ENCODE measurements around the gene ZFYVE28.

The ZFYVE28 gene

DNA sequence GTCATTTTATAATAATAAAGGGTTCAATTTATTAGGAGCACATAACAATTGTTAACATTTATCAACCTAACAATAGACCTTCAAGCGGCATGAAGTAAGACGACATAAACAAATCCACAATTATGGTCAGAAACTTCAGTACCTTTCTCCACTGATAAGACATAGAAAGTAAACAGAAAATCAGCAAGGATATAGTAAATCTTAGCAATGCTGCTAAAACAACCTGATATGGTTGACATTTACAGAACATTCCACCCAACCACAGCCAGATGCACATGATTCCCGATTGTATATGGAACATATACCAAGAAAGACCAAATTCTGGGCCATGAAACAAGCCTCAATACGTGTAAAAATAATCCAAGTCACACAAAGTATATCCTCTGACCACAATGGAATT lies 71.3 kb downstream of the ZFYVE28 start:
- no peak for DNase-seq

DNA sequence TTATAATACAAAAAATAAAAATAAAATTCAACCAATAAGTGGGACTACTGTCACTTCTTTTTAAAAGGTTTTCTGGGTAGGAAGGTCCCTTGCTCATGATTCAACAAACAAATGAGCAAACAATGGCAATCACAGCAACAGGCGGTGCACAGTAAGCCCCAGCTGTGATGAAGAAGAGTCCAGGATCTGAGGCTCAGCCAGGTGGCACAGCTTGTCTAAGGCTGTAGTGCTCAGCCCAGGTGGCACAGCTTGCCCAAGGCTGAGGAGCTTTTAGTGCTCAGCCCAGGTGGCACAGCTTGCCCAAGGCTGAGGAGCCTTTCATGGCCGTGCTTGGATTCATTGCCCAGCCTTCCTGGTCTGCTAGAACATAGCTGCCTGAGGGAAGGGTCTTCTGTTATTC lies 75.0 kb downstream of the ZFYVE28 start:
- no peak for DNase-seq

DNA sequence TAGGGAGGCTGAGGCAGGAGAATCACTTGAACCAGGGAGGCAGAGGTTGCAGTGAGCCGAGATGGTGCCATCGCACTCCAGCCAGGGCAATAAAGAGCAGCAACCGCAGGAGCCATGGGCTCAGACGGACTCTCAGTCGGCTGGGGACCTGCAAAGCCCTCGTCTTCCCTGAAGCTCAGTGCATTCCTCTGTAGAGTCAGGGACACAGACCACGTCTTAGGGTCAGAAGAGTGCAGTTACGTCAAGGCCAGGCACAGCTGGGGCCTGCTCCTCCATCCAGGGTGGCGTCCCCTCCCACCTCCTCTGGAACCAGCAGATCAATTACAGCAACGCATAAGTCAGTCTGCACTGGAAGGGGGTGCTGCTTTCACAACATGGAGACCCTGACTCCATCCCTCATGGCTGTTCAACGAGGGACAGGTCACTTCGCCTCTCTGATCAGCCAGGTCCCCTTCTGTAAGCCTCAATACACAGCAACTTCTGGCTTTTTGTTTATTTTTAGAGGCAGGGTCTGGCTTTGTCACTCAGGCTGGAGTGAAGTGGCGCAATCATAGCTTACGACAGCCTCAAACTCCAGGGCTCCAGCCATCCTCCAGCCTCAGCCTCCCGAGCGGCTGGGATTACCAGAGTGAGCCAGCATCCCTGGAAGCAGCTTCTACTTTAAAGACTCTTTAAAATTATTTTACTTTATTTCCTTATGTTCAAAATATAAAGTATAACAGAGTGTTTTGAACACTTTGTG lies 76.4 kb downstream of the ZFYVE28 start:
- no peak for DNase-seq

DNA sequence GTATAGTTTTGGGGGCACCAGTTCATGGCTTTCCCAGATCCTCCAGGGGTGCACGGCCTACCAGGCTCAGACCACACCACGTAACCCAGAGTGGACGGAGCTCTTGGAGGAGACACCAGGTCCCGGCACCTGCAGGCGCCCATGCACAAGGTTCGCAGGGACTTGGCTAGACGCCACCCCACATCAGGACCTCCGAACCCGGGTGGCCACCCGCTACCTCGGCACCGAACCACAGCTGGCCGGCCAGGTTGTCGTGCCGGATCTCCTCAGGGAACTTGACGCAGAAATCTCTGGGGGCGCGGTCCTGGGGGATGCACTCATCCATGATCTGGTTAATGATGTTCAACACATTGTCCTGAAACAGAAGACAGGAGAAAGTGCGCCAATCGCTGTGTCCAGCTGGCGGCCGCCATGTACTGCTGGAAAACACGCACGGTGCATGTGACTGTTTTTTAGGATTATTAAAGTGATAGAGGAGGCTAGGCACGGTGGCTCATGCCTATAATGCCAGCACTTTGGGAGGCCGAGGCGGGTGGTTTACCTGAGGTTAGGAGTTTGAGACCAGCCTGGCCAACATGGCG lies 77.1 kb downstream of the ZFYVE28 start:
- no peak for DNase-seq

DNA sequence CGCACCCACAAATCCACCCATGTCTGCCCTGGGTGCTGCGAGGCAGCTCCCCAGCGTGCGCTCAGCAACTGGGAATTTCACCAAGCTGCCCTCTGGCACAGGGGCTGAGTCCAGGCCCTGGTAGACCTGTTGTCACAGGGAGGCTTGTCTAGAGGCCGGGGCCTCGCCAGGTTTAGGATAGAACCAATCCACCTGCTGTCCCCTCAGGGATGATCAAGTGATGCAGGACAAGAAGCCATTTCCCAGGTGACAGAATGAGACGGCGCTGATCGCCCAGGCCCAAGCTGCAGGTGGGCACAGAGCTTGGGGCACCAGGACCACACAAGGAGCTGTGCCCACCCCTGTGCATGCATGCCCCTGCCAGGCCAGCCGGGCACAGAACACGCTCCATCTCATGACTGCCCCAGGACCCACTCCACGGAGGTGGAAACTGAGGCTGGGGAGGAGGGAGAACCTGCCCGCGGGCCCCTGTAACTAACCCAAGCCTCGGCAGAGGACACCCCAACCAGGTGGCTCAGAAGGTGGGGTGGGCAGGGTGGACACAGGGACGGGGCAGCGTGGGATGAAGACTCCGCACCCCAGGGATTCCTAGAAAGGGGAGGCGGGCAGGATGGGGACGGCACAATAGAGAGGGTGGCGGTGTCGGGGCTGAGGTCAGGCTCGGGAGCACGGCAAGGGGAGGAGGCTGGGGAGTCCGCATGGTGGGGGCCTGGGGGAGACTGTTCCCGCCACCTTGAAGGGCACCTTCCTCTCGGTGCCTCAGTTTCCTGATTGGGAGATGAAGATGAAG lies 78.0 kb downstream of the ZFYVE28 start:
- no peak for DNase-seq

DNA sequence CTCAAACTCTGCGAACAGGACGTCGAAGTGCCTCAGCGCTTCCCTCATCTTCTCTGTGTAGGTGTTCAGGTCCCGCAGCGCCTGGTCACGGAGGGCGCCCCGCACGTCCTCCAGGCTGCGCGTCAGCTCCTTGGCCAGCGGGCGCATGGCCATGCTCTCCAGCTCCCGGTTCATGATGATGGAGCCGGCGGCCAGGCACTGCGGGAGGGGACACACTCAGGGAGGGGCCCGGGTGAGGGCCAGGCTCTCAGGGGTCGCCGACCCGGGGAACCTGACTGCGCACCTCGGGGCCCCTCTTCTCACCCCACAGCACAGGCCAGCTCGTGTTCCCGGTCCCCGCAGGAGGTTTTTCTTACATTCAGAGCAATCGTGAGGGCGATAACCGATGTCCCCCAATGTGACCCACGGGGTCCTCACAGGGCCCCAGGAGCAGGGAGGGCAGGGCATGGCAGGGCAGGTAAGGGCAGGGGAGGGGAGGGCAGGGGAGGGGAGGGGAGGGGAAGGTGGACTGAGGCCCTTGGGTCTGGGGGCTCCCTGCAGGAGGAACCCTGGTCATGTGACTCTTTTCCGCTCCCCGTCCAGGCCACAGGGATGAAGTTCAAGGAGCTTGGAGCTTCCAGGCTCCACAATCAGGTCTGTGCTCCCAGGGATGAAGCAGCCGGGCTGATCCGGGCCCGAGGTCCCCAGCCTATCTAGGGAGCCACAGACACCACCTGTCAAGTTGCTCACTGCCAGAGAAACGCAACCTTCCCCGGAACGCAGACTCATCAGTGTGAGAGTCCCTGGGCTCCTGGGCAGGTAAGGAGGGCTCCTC lies 78.8 kb downstream of the ZFYVE28 start:
- DNase-seq: no peak

DNA sequence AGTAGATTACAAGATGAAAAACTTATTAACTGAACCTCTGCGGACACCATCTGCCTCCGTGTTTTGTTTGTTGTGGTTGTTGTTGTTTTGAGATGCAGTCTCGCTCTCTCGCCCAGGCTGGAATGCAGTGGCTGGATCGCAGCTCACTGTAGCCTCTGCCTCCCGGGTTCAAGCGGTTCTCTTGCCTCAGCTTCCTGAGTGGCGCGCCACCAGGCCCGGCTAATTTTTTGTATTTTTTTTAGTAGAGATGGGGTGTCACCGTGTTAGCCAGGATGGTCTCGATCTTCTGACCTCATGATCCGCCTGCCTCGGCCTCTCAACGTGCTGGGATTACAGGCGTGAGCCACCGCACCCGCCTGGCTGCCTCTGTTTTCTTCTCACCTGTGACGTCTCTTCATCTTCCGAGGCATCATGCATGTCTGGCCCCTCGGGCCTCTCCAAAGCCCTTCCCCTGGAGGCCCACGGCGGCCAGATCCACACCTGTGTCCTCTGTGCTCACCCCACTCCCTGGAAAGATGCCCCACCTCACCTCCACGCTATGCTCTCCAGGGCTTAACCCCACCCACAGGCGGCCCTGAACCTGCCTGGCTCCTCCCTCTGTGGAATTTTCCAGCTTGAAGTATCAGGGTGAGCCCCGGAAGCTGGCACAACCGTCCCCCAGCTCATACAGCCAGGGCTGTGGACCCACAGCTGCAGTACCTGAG lies 79.5 kb downstream of the ZFYVE28 start:
- no peak for DNase-seq

DNA sequence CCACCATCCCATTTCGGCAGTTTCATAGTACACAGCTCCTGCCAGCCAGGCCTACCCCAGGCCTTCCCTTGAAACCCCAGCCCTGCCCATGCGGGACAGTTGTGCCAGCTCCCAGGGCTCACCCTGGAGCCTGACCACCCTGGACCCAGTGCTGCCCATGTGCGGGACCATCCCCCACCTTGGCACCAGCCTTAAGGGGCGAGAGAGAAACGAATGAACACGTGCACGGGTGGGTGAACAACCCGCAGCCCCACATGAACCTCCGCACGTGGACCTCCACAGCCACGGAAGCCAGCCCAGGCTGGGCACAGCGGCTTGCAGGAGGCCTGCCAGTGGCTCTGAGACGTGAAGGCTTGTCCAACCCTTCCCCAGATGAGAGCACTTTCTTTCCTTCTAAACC lies 80.5 kb downstream of the ZFYVE28 start:
- no peak for DNase-seq

DNA sequence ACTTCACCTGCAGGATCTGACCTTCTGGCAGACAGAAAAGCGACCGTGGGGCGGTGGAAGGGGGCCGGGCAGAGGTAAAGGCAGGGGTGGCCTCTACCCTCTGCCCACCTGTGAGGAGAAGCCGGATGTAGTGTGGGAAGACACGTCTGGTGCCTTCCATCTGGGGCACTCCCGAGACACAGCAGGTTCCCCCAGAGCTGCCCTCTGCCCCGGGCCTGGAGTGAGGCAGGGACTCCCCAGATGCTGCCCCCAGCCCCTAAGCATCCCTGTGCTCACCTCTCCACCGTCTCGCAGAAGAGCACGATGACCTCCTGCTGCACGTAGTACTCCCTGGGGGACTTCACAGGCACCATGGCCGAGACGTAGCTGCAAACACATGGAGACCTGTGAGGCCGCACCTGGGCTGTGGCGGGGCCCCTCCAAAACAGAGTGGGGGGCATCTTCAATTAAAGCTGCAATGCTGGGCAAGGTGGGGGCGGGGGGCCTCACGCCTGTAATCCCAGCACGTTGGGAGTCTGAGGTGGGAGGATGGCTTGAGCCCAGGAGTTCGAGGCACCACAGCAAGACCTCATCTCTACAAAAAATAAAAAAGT lies 81.2 kb downstream of the ZFYVE28 start:
- no peak for DNase-seq

DNA sequence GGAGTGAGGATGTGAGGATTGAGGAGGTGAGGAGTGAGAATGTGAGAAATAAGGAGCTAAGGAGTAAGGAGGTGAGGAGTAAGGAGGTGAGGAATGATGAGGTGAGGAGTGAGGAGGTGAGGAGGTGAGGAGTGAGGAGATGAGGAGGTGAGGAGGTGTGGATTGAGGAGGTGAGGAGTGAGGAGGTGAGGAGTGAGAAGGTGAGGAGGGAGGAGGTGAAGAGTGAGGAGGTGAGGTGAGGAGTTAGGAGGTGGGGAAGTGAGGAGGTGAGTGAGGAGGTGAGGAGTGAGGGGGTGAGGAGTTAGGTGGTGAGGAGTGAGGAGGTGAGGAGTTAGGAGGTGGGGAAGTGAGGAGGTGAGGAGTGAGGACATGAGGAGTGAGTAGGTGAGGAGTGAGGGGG lies 81.8 kb downstream of the ZFYVE28 start:
- DNase-seq: no peak

DNA sequence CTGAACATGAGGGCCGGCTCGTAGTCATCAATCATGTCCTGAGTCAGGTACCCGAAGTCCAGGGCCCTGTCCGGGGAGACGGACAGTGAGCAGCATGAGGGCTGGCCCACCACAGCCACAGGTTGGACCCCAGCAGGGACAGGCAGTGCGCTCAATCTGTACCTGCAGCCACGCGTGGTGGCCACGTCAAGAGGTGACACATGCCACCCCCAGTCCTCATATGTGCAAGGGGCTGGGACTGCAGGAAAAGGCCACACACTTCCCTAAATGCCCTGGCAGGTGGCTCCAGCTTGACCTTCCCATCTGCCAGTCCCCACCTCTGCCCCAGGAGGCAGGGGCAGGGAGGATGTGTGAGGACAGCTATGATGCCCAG lies 82.7 kb downstream of the ZFYVE28 start:
- DNase-seq: no peak

DNA sequence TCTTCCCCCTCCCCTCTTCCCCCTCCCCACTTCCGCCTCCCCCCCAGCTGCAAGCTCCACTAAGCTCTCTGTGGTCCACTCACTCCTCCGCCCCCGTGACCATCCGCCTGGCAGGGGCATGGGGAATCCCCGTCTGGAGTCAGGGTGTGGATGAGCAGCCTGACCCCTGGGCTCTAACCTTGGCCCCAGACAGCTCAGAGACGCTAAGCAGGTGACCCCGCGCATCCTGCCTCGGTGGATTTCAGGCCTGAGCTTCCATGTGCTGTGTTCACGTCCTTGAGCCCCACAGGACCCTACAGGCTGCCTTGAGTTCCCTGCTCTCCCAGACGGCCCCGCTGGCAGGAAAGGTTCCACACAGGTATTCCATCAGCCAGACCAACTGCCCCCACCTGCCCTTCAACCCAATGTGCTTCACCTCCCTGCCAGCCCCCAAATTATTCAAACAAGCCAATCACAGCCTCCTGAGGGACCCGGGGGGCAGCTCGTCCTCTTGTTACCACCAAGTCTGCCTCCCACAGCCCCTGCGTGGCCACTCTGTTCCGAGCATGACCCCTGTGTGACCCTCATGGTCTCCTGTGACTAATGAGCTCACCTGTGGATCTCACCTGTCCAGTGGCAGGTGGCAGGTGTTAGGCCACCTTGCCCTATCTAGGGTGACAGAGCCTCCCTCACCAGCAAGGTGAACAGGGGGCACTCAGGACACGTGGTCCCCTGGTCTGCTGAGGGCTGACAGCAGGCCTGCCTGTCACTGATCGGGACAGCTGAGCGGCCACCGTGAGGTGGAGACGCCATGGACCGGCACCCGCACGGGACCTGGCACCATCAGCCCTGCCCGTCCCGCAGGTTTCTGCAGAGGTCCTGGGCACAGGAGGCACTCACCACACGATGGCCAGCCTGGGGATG lies 83.4 kb downstream of the ZFYVE28 start:
- no peak for DNase-seq

DNA sequence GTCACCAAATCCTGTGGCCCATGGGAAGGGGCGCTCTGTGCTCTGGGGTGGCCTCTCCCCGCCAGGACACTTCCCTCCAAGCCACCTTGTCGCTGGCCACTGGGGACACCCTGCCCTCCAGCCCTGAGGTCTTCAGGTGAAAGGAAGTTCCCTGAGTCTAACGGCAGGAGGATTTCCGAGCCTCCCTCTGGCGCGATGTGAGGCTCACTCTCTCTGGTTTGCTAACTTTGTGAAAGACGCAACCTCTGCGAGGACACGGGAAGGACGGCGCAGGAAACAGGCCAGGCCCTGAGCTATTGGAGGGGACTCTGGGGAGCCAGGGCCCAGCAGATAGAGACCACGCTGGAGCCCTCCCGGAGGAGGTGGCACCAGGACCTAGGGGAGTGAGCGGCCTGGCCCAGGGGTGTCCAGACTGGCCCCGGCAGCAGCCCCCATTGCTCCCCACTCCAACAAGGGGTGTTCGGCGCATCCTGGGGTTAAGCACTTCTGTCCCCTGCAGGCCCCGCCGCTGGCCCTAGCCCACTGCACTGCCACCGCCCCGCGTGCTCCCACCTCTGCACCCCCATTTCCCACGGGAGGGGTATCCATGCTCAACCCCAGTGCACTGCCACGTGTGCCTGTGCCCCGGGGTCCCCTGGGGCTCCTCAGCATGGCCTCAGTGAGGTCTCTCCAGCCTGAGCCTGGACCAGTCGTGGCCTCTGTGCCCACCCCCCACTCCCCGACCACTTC lies 84.4 kb downstream of the ZFYVE28 start:
- no peak for DNase-seq

DNA sequence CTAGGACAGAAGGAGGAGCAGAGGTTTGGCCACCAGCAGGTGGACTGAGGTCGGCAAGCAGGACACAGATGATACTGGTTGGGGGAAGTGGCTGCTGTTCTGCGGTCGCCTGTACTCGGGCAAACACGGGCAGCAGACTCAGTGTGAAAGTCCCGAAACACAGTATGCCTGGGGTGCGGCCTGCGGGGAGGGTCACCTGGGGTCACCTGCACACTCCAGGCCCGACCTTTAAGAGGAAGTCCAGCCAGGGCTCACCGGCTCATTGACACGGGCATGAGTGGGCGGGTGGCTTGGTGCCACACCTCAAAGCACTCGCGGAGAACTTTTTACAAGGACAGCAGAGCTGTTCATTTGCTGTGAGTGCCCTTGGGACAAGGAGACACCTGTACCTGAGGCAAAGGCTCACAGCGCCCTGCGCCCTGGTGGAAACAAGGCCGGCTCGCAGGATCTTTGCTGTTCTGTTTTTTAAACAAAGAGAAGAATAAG lies 85.0 kb downstream of the ZFYVE28 start:
- DNase-seq: no peak

DNA sequence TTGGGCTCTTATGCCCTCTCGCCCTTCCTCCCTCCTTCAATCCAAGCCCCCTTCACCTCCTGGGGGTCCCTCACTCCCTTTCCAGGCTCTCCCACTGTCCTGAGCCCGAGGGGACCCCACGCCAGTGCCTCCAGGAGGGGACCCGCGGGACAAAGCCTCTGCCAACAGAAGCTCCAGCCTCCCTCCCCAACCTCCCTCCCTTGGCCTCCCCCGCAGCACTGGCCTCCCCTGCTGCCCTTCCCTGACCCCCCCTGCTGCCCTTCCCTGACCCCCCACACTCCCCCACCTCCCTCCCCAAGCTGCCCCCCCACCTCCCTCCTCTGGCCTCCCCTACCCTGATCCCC lies 85.5 kb downstream of the ZFYVE28 start:
- no peak for DNase-seq

DNA sequence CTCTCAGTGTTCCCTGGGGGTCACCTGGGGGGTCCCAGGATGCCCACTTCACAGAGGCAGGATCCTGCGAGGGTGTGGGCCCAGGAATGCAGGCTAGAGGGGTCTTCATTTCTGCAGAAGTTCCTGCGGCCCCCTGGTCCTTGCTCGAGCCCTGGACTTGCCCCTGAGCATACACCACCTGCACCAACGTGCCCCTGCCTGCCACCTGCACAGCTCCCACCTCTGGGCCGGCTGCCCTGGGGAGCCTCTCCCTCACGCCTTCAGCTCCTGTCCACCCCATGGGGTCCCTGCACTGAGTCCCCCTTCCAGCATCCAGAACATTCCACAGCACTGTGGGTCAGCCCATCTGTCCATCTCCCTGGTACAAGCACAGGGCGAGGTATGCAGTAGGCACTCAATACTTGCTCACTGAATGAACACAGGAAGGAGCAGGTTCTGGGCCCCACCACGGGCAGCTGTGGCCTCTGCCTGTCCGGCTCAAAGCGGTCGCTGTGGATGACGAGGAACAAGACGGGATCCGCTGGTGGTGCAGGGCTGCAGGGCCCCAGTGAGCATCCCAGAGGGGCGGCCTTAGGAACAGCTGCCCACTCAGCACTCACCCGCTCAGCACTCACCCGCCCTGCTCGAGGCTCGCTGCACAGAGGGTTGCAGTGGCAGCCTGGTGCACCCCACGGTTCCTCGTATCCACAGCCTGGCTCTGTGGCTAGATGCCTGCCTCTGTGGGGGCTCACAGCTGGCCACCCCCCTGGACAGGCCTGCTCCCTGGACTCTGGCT lies 86.1 kb downstream of the ZFYVE28 start:
- no peak for DNase-seq

DNA sequence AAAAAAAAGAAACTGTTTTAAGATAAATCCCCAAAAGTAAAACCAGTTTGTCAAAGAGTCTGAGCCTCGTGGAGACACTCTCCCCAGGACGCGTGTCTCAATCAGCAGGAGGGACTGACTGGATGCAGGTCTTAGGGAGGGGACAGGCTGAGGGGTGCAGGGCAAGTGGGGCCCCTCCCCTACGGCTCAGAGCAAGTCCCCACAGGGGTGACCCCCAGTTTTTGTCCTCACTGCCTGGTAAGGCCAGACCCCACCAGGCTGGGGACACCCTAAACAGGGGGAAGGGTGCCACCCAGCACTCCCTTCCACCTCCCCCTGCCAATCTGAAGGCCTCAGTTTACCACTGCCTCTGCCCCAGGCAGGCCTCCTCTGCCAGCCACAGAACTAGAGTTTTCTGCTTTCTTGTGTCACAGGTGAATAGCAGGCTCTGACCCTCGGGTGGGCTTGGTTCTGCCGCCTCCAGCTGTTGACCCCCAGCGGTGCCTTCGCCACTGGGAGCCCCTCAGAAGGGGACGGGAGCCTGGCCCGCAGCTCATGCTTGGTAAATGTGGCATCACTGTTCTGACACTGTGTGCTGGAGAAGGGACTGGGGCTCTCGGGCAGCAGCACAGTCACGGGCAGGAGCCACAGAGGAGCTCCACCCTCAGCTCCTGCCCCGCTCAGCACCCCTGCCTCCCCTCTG lies 86.8 kb downstream of the ZFYVE28 start:
- no peak for DNase-seq

DNA sequence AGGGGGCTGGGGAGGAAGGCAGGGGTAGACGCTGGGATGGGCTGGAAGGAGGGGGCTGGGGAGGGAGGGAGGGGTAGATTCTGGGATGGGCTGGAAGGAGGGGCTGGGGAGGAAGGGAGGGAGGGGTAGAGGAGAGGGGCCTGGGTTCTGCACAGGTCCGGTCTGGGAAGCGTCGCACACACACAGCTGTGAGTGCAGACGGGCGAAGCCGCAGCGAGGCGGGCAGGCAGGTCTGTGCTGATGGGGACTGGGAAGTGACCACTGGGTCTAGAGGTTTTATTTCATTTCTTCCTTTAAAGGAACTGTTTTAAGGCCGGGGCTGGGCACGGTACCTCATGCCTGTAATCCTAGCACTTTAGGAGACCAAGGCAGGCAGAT lies 87.4 kb downstream of the ZFYVE28 start:
- no peak for DNase-seq
